Hindlimb muscle (tissue), 1 donor: ENCODE measurements around the gene RAB3D. TPM values are rescaled to one million over a fixed set of nuclear protein-coding genes. Genes with fewer than 3 reads are reported as not detected.

Experiments used
- DNase-seq: peaks from one replicate; pipeline ENCODE4 v3.0.0-alpha.2; 2013
- polyA plus RNA-seq: library from polyadenylated mRNA; unstranded; fragments of 120-200 nt; gene quantifications from one replicate; pipeline ENCODE4 v1.2.1, GENCODE V29; 2013; ENCODE audit not compliant: insufficient read length

Gene RAB3D
- polyA plus RNA-seq, 1 donor = 6.3 TPM

GRCh38 chr19:11295180-11295579 lies 44.3 kb downstream of the RAB3D start:
- no peak for DNase-seq

- peak; percentile 93 for DNase-seq
These were observed 45.7 kb downstream of the RAB3D start for GRCh38 chr19:11293433-11294389.

GRCh38 chr19:11291991-11292390 lies 47.5 kb downstream of the RAB3D start:
- no peak for DNase-seq

GRCh38 chr19:11291415-11291814 lies 48.0 kb downstream of the RAB3D start:
- DNase-seq = no peak

GRCh38 chr19:11290256-11290655 lies 49.2 kb downstream of the RAB3D start:
- no peak for DNase-seq

- DNase-seq = no peak
These were observed 51.1 kb downstream of the RAB3D start for GRCh38 chr19:11288349-11288748.

- no peak for DNase-seq
These were observed 53.0 kb downstream of the RAB3D start for GRCh38 chr19:11286312-11286974.

- DNase-seq = no peak
These were observed 54.9 kb downstream of the RAB3D start for GRCh38 chr19:11284515-11284914.

GRCh38 chr19:11281356-11282049 lies 58.0 kb downstream of the RAB3D start:
- no peak for DNase-seq

GRCh38 chr19:11279505-11280236 lies 59.8 kb downstream of the RAB3D start:
- DNase-seq = no peak

GRCh38 chr19:11278670-11279069 lies 60.8 kb downstream of the RAB3D start:
- no peak for DNase-seq

GRCh38 chr19:11274533-11275086 lies 64.8 kb downstream of the RAB3D start:
- DNase-seq = no peak

- DNase-seq = no peak
These were observed 65.5 kb downstream of the RAB3D start for GRCh38 chr19:11273989-11274388.

GRCh38 chr19:11273296-11273695 lies 66.2 kb downstream of the RAB3D start:
- DNase-seq = no peak

Other genes with a start within 250 kb of the RAB3D start
- gene SPC24, start 183.9 kb downstream of the RAB3D start, polyA plus RNA-seq = 10.2 TPM
- 116 TPM for gene KANK2, start 142.1 kb downstream of the RAB3D start, polyA plus RNA-seq
- gene ANGPTL8, start 100.0 kb downstream of the RAB3D start, polyA plus RNA-seq = 2.9 TPM
- gene DOCK6, start 77.1 kb downstream of the RAB3D start, polyA plus RNA-seq = 45.9 TPM
- gene TSPAN16, start 43.5 kb downstream of the RAB3D start, polyA plus RNA-seq = not detected
- 48.5 TPM for gene TMEM205, start 6.6 kb upstream of the RAB3D start, polyA plus RNA-seq
- 10.9 TPM for gene CCDC159, start 6.9 kb upstream of the RAB3D start, polyA plus RNA-seq
- gene PLPPR2, start 15.8 kb upstream of the RAB3D start, polyA plus RNA-seq = 12.7 TPM
- gene SWSAP1, start 35.0 kb upstream of the RAB3D start, polyA plus RNA-seq = 1.3 TPM
- gene EPOR, start 44.7 kb upstream of the RAB3D start, polyA plus RNA-seq = 4.4 TPM
- 0.15 TPM for gene RGL3, start 79.7 kb upstream of the RAB3D start, polyA plus RNA-seq
- gene ODAD3, start 95.5 kb upstream of the RAB3D start, polyA plus RNA-seq = 0.30 TPM
- 192 TPM for gene PRKCSH, start 96.0 kb upstream of the RAB3D start, polyA plus RNA-seq
- gene ELAVL3, start 141.4 kb upstream of the RAB3D start, polyA plus RNA-seq = not detected
- 6.7 TPM for gene ZNF653, start 166.2 kb upstream of the RAB3D start, polyA plus RNA-seq
- gene ECSIT, start 189.5 kb upstream of the RAB3D start, polyA plus RNA-seq = 54.1 TPM
- 43.0 TPM for gene CNN1, start 199.2 kb upstream of the RAB3D start, polyA plus RNA-seq
- 35.6 TPM for gene ELOF1, start 219.6 kb upstream of the RAB3D start, polyA plus RNA-seq
- gene ACP5, start 238.0 kb upstream of the RAB3D start, polyA plus RNA-seq = 2.7 TPM